H7 (cell line): ENCODE results near the gene RCSD1. TPM values are rescaled to one million over a fixed set of nuclear protein-coding genes. Genes with fewer than 3 reads are reported as not detected.
A peak's percentile ranks its signal among the peaks of the same experiment; 100 is the strongest.
"Not testable (repeated sequence)": the region's sequence is repeated elsewhere in the genome, so short reads cannot be mapped to it uniquely, and the experiment has no call there.

ENCODE experiments used
- DNase-seq: peaks from one replicate; pipeline ENCODE4 v3.0.0; 2012
- H3K27me3 ChIP-seq: 2 replicates; pipeline ENCODE4 v1.6.0; 2011; ENCODE audit warnings: mild to moderate bottlenecking, low read length; ENCODE audit not compliant: control insufficient read depth, insufficient read depth
- H3K36me3 ChIP-seq: replicated peaks from 2 replicates; pipeline ENCODE4 v1.5.1; 2011; ENCODE audit warnings: low read length; ENCODE audit not compliant: control insufficient read depth, insufficient read depth
- H3K4me3 ChIP-seq: 2 replicates; pipeline ENCODE4 v1.5.1; 2011; ENCODE audit warnings: low read depth, mild to moderate bottlenecking, control low read depth, low read length, moderate library complexity; ENCODE audit not compliant: insufficient read depth
- total RNA-seq: library from RNA; depleted of rRNA; stranded (reverse); fragments of >200 nt; shearing (Covaris generic); gene quantifications from 2 replicates; pipeline ENCODE4 v1.2.3, GENCODE V29; 2014

The RCSD1 gene
- total RNA-seq, 1 experiment from 2014 or later, result 0.31 TPM

GRCh38 chr1:167611983-167612382 is 18.0 kb upstream of the RCSD1 start:
- no peak for DNase-seq
- Histone ChIP-seq H3K4me3 (no peak overlapping the region), H3K27me3 (no peaks in the 10 kb centered on the region), H3K36me3 (no peaks in the 10 kb centered on the region)

DNA sequence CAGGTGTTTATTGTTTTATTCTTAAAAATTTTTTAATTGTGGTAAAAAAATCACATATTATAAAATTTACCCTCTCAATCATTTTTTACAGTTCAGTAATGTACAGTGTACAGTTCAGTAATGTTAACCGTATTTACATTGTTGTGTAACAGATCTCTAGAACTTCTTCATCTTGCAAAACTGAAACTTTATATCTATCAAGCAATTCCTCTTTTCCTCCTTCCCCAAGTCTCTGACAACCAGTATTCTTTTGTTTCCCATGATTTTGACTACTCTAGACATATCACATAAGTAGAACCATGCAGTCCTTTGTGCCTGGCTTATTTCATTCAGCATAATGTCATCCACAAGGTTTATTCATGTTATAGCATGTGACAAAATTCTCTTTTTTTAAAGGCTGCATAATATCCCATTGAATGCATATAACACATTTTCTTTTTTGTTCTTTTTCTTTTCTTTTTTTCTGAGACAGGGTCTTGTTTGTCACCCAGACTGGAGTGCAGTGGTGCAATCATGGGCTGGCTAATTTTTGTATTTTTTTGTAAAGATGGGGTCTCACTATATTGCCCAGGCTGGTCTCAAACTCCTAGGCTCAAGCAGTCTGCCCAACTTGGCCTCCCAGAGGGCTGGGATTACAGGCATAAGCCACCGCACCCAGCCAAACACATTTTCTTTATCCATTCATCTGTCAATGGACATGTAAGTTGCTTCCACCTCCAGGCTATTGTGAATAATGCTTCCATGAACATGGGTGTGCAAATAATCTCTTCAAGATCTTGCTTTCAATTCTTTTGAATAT is 17.2 kb upstream of the RCSD1 start:
- H3K4me3 ChIP-seq, result no peak overlapping the region
- no peaks in the 10 kb centered on the region for H3K36me3 ChIP-seq
- H3K27me3 ChIP-seq, result no peaks in the 10 kb centered on the region
- DNase-seq, result no peak

DNA sequence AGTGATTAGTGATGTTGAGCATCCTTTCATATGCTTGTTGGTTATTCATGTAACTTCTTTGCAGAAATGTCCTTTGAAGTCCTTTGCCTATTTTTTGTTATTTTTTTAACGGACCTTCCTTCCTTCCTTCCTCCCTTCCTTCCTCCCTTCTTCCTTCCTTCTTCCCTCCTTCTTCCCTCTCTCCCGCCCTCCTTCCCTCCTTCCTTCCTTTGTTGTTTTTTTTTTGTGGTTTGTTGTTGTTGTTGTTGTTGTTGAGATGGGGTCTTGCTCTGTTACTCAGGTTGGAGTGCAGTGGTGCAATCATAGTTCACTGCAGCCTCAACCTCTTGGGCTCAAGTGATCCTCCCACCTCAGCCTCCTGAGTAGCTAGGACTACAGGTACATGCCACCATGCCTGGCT is 16.0 kb upstream of the RCSD1 start:
- H3K36me3 ChIP-seq, DNase-seq, H3K4me3 ChIP-seq, H3K27me3 ChIP-seq: not testable (repeated sequence)

DNA sequence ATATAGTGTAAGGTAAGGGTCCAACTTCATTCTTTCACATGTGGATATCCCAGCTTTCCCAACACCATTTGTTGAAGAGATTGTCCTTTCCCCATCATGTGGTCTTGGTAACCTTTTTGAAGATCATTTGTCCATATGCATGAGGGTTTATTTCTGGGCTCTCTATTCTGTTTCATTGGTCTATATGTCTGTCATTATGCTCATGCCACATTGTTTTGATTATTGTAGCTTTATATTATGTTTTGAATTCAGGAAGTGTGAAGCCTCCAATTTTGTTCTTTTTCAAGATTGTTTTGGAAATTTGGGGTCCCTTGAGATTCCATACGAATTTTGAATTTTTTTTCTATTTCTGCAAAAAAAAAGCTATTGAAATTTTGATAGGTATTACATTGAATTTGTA is 15.2 kb upstream of the RCSD1 start:
- no peaks in the 10 kb centered on the region for H3K27me3 ChIP-seq
- DNase-seq, result no peak
- H3K4me3 ChIP-seq, result no peak overlapping the region
- no peaks in the 10 kb centered on the region for H3K36me3 ChIP-seq

DNA sequence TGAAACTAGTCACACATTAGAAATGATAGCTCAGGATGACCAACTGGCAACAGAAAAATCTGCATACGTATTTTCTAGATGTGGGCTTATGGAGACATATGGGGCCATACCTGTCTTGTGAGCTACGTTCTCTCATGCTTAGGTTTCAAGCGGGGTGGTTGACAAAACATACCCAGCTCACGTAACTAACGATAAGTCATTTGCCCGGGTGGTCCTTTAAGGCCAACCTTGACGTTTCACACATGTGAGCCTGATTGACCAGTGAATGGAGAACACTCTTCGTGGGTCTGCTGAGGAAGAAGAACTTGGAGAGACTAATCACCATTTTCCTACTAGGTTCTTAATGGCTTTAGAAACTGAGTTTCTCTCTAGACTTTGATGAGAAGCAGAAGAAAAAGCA is 13.5 kb upstream of the RCSD1 start:
- Histone ChIP-seq H3K36me3 (no peaks in the 10 kb centered on the region), H3K4me3 (no peak overlapping the region), H3K27me3 (no peaks in the 10 kb centered on the region)
- no peak for DNase-seq

DNA sequence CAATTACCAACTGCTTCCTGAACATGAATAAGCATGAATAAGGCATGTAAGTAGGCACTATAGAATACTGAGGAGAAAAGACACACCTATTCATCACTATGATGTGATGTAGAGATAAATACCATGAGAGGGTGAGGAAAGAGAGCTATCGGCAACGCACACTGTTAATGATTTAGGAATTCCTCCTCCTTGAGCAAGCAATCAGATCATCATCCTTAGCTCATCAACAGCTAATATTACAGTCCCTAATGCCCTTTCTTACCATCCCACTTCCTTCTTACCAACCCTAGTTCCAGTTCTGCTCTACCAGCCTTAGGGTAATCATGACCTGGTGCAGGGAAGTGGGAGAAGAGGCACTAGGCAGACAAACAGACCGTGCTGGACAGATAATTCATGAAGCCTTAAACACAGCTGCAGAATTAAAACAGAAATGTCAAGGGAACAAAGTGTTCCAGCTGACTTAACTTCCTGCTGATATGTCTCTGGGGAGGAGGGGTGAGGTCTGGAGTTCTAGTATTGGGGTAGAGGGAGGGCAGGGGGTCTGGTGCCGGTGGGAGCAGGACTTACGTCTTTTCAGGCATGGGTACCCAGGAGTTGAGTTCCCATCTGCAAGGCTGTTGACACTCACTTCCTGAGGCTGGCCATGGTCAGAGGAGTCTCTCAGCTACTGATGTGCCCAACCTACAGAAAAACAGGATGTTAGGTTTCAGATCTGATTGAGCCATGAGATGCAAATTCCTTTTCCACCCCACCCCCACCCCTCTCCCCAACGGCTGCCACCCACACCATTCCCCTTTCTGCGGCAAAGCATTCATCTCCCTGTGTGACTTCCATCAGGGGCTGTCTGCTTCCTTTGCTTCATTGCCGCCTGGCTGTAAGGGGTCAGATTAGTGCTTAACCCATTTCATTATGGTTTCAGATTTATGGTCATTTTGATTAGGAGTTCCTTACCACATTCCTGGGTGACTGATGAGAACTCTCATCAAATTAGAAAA is 12.6 kb upstream of the RCSD1 start:
- Histone ChIP-seq H3K36me3 (no peaks in the 10 kb centered on the region), H3K27me3 (no peaks in the 10 kb centered on the region), H3K4me3 (no peak overlapping the region)
- peak; percentile 48 for DNase-seq

DNA sequence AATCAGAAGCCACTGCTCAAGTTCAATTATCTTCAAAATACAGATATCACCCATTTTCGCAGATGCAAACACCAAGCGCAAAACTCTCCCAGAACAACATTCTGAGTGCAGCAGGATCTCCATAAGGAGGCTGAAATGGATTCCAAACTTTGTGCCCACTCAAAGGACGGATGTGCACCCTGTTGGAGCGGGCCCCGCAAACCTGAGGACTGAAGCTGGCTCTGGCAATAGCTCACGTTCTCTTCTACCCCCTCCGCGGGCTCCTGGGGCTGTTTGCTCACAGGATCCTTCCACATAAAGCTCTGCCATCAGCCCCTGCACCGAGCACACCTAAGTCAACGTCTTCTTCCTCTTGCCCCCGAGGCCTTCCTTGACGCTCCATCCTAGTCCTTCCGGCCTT is 11.7 kb upstream of the RCSD1 start:
- no peak for DNase-seq
- Histone ChIP-seq H3K4me3 (no peak overlapping the region), H3K36me3 (no peaks in the 10 kb centered on the region), H3K27me3 (no peaks in the 10 kb centered on the region)

GRCh38 chr1:167618789-167619188 is 11.2 kb upstream of the RCSD1 start:
- Histone ChIP-seq H3K27me3 (no peaks in the 10 kb centered on the region), H3K4me3 (no peak overlapping the region), H3K36me3 (no peaks in the 10 kb centered on the region)
- no peak for DNase-seq

DNA sequence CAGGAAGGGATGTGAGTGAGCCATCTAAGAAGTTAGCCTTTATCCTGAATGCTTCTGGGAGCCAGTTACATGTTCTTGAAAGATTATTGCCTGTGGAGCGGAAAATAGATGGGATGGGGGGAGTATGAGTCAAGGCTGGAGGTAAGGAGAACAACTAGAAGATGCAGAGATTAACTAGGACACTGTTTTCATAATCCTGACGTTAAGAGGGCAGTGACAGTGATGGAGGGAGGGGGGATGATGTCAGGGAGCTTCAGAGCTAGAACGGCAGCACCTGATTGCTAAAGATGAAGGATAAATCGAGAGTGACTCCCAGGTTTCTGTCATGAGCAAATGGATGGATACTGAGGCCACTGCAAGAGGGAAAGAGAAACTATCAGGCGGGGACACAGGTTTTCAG is 10.0 kb upstream of the RCSD1 start:
- Histone ChIP-seq H3K4me3 (no peak overlapping the region), H3K27me3 (no peaks in the 10 kb centered on the region), H3K36me3 (no peaks in the 10 kb centered on the region)
- no peak for DNase-seq

GRCh38 chr1:167621780-167622313 is 8.2 kb upstream of the RCSD1 start:
- Histone ChIP-seq H3K36me3 (no peaks in the 10 kb centered on the region), H3K4me3 (no peak overlapping the region), H3K27me3 (no peaks in the 10 kb centered on the region)
- no peak for DNase-seq

- no peak for DNase-seq
- peaks cover 15% of the 10 kb centered on the region for H3K27me3 ChIP-seq
- H3K4me3 ChIP-seq, result no peak overlapping the region
- no peaks in the 10 kb centered on the region for H3K36me3 ChIP-seq
Measured at GRCh38 chr1:167623951-167624350, 6.1 kb upstream of the RCSD1 start.

DNA sequence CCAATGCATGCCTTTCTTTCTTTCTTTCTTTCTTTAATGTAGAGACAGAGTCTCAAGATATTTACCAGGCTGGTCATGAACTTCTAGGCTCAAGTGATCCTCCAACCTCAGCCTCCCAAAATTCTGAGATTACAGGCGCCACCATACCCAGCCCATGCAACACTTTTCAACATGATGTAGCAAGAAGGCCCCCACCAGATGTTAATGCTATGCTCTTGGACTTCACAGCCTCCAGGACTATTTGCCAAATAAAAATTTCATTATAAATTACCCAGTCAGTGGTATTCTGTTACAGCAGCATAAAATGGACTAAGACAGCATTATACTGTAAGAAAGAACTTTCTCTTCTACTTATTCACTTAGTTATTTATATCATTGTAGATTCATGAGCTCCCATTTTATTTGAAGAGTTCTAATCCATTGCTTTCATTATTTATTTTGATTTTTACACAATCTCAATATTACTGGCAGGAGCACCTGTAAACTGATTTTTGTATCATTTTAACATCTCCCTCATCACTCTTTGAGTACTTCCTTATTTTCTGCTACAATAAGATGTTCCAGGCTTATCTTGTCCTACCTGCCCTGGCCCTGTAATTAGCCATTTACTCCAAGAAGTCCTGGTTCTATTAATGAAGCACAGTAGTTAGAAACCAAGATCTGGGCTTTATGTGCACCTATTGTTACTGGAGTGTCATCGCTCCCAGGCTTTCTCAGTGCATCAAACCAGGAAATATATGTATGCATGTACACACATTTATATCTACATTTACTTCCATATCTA is 4.8 kb upstream of the RCSD1 start:
- peaks cover 28% of the 10 kb centered on the region for H3K27me3 ChIP-seq
- DNase-seq, result no peak
- H3K36me3 ChIP-seq, result no peaks in the 10 kb centered on the region
- H3K4me3 ChIP-seq, result no peak overlapping the region

GRCh38 chr1:167627615-167627864 is 2.5 kb upstream of the RCSD1 start:
- DNase-seq, result no peak
- Histone ChIP-seq H3K4me3 (no peak overlapping the region), H3K27me3 (peaks cover 43% of the 10 kb centered on the region), H3K36me3 (no peaks in the 10 kb centered on the region)

DNA sequence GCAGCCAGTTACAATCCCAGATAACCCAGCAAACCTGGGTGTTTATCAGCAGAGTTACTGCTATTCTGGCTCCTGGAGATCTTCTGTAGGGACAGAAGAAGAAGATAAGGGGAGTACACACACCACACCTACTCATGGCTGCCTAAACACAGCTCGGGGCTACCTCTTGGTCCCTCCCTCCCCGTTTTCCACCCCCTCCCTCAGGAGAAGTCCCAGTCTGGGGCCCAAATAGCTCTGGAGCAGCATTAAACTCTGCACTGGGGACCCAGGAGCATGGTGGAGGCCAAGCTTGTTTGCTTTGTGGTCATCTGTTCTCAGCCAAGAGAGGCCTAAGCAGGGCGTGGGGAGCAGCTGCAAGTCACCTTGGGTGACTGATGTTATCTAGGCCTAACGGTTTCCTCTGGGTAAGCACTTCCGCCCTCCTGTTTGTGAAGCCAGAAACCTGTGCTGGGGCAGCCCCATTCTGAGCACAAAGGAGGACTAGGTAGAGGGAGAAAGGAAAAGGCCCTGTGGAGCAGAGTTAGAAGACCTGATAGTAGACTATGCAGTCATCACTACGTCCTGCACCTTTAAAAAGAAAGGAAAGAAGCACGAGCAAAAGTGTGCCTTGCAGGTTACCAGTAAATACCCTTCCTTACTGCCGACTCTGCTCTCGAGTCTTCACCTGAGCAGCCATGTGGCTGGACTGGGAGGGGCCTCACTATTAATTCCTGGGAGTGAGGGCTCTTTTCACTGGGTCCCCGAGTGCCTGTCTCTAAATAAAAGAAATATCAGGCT is 2.0 kb upstream of the RCSD1 start:
- Histone ChIP-seq H3K36me3 (no peaks in the 10 kb centered on the region), H3K4me3 (no peak overlapping the region), H3K27me3 (peaks cover 43% of the 10 kb centered on the region)
- DNase-seq, result no peak
